ENCODE data around the gene OXCT1.

OXCT1 gene

GRCh38 chr5:41869724-41870626, at the start of gene OXCT1:
Gene OXCT1 (minus strand): TSS chr5:41870425. CDS start chr5:41870358, 67 bp downstream.
- in situ Hi-C loops (cut with MboI; ENCODE audit: low sequenced_read_pairs) = loop anchor here (25.0 kb wide), 1 partner anchor 192 kb away; no protein-coding TSS in a partner anchor

DNA sequence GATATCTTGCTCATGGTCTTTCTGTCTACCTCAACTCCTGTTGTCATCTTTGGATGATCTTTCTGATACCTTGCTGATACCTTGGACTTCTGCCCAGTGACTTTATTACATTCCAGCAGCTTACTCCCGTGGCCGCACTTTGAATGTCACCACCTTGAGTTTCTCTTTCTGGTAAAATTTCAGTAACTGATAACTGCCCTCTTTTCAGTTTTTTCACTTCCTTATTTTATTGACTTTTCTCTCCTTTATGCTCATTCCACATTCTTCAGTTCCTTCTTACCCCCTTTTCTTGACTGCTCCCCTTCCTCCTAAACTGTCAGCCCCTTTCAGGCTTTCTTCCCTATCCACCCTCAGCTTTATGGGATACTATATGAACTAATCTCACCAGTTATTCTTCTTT, 47.9 kb upstream of the OXCT1 start:
- in situ Hi-C loops (cut with MboI; ENCODE audit: low sequenced_read_pairs) = no loop called here

DNA sequence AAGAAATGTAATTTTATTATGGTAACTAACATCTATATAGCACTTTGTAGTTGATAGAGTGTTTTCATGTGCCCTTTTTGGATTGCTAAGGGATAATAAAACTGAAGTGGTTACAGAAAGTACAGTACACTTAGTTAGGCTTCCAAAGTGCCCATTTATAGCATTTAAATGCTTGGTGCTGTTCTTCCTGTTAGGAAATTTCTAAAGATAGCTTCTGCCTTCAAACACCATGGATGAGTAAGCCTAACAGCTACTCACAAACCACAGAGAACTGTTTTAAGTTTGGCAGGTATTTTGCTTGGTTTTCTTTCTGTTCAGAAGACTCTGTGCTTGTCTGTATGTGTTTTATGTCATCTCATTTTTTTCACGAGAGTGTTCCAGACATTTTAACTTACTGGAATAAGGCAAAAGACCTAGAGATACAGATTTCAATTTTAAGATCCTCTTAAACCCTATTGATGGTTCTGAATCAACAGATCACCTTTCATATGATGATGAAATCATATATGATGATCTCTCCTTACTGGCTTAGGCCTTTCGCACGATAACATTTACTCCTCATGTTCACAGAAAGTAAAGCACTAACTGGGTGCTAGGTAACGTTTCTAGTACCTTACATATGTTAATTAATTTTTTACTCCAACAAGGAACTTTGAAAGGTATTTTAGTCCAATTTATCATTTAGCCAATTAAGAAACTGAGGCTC, 38.3 kb upstream of the OXCT1 start:
- in situ Hi-C loops (cut with MboI; ENCODE audit: low sequenced_read_pairs) = no loop called here

DNA sequence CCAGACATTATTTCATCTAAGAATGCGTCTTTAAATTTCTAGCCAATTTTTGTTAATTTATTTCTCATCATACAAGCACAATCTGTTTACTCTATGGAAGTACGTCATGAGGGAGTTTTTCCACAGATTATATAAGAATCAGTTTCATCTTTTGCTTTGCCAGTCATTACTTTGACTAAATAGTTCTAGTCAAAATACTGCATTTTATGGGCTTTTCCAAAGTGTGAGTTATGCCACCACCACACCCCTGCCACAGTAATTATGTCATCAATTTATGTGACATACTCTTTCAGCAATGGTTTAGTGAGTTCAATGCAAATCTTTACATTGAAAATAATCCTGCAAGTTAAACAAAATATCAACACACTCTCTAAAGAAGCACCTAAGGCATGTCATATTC, 35.9 kb upstream of the OXCT1 start:
- in situ Hi-C loops (cut with MboI; ENCODE audit: low sequenced_read_pairs) = no loop called here

- in situ Hi-C loops (cut with MboI; ENCODE audit: low sequenced_read_pairs) = no loop called here
Measured at GRCh38 chr5:41903892-41904799, 33.9 kb upstream of the OXCT1 start, which contains the start of gene RIMOC1. Gene RIMOC1 (plus strand): TSS chr5:41904344. CDS start chr5:41904368, 24 bp downstream.

DNA sequence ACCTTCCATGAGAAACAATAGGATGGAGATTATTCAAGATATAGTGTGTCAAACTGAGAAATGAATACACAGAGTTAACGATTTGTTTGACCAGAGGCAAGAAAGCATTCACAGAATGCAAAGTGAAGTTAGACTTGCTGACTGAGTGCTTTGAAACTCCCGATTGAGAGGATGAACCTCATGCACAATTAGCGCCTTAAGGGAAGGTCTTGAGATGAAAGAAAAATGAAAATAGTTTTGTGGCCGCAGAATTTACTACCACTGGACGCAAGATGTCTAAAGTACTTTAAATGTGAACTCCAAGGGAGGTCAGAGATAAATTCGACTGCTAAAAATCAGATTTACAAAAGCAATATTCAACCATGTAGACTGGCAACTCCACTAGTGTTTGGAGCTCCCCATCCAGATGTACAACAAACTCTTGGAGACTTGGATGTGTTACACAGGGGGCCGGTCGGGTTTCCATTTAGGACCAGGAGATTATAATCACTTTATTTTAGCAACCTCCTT, 33.2 kb upstream of the OXCT1 start:
- in situ Hi-C loops (cut with MboI; ENCODE audit: low sequenced_read_pairs) = no loop called here

DNA sequence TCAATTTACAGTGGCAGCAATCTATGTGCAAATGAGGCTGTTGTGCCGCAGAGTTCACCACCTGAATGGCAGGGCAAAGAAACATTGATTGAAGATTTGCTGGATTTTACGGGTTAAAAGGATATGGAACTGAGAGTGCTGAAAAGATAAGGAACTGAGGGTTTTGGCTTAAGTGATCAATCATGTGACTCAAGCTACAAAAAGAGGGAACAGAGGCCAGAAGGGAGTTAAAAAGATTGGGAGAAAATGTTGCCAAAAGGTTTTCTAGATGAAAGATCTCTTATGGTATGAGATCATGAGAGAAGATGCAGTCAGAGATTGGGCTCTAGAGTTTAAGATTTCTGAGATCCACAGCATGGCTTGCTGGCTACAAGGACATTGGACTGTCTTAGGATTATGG, 26.0 kb upstream of the OXCT1 start:
- in situ Hi-C loops (cut with MboI; ENCODE audit: low sequenced_read_pairs) = no loop called here

- in situ Hi-C loops (cut with MboI; ENCODE audit: low sequenced_read_pairs) = no loop called here
Measured at GRCh38 chr5:41893074-41893851, 23.0 kb upstream of the OXCT1 start.

DNA sequence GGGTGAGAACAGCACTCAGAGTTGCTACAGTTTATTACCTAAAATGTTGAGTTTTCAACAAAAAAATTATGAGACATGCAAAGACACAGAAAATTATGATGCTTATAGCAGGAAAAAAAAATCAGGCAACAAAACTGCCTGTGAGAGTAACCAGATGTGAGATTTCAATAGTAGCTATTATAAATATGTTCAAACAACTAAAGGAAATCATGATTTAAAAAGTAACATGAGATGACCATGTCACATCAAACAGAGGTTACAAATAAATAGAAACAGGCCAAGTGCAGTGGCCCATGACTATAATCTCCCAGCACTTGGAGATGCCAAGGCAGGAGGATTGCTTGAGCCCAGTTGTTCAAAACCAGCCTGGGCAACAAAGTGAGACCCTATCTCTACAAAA, 21.8 kb upstream of the OXCT1 start:
- in situ Hi-C loops (cut with MboI; ENCODE audit: low sequenced_read_pairs) = no loop called here

- in situ Hi-C loops (cut with MboI; ENCODE audit: low sequenced_read_pairs) = no loop called here
Measured at GRCh38 chr5:41891066-41891707, 21.0 kb upstream of the OXCT1 start.

GRCh38 chr5:41885286-41885685, 15.1 kb upstream of the OXCT1 start:
- in situ Hi-C loops (cut with MboI; ENCODE audit: low sequenced_read_pairs) = no loop called here

DNA sequence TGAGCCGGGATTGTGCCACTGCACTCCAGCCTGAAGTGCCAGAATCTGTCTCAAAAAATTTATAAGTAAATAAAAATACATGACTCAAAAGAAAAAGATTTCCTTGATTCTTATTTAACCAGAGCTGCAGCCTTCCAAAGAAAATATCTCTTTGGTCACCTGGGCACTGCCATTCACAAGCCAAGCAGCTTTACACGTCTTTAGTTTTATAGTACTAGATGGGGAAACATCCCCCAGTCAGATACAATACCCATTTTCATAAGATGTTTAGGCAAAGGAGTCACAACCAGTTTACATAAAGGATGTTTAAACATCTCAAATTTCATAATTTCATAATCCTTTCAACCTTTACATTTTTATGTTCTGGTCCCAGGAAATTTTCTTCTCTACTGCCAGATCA, 13.7 kb upstream of the OXCT1 start:
- in situ Hi-C loops (cut with MboI; ENCODE audit: low sequenced_read_pairs) = no loop called here

GRCh38 chr5:41883243-41883642, 13.0 kb upstream of the OXCT1 start:
- in situ Hi-C loops (cut with MboI; ENCODE audit: low sequenced_read_pairs) = no loop called here

DNA sequence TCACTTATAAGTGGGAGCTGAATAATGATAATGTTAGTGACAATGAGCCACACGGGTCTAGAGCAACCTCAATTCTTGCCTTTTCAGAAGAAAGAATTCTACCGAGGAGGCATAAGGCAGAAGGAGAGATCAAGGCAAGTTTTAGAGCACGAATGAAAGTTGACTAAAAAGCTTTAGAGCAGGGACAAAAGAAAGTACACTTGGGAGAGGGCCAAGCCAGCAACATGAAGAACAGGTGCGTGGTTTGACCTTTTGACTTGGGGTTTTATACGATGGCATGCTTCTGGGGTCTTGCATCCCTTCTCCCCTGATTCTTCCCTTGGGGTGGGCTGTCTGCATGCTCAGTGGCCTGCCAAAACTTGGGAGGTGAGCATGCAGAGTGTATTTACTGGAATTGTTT, 12.5 kb upstream of the OXCT1 start:
- in situ Hi-C loops (cut with MboI; ENCODE audit: low sequenced_read_pairs) = no loop called here

GRCh38 chr5:41878643-41879478, 8.6 kb upstream of the OXCT1 start:
- in situ Hi-C loops (cut with MboI; ENCODE audit: low sequenced_read_pairs) = no loop called here

GRCh38 chr5:41878173-41878572, 7.9 kb upstream of the OXCT1 start:
- in situ Hi-C loops (cut with MboI; ENCODE audit: low sequenced_read_pairs) = no loop called here

- in situ Hi-C loops (cut with MboI; ENCODE audit: low sequenced_read_pairs) = no loop called here
Measured at GRCh38 chr5:41877408-41877807, 7.2 kb upstream of the OXCT1 start.

GRCh38 chr5:41876678-41877077, 6.5 kb upstream of the OXCT1 start:
- in situ Hi-C loops (cut with MboI; ENCODE audit: low sequenced_read_pairs) = no loop called here

GRCh38 chr5:41875121-41875520, 4.9 kb upstream of the OXCT1 start:
- in situ Hi-C loops (cut with MboI; ENCODE audit: low sequenced_read_pairs) = no loop called here
